ENCODE data around the gene C1QTNF12. TPM values are rescaled to one million over a fixed set of nuclear protein-coding genes. Genes with fewer than 3 reads are reported as not detected.

Gene C1QTNF12
- total and polyA plus RNA-seq, 7 donors = 0.13 to 1.4 (median 0.86) TPM

- DNase-seq (no peak), ATAC-seq (no peak)
- H3K4me1 ChIP-seq = peaks cover 24% of the 10 kb centered on the region
- peaks cover 7% of the 10 kb centered on the region for H3K9me3 ChIP-seq
- peaks cover 0 to 11% (median under 1%) of the 10 kb centered on the region in 3 donors for H3K27me3 ChIP-seq (ENCODE audit: insufficient read depth in 3 of 3, low read length in 2 of 3)
- WGBS, 3 donors = 94 to 95% (median 95%) methylated on average over 15 of the region's 15 CpGs
- peaks cover 1 to 6% of the 10 kb centered on the region in 2 donors for H3K36me3 ChIP-seq (ENCODE audit: insufficient read depth in 1 of 2, low read depth in 1 of 2)
- H3K4me3 ChIP-seq = peak overlapping the region; percentile 57
- intact Hi-C loops (cut with DNase I) = loop anchor here (5.0 kb wide), 1 partner anchor 39 kb away; the partner anchor contains the start of gene UBE2J2 (in 2 of the 2)
- no peak for TF ChIP-seq CTCF (IDR thresholded peaks at IDR 0.05)
- H3K27ac ChIP-seq = no peak overlapping the region
Measured at GRCh38 chr1:1233567-1233892, 13.0 kb downstream of the C1QTNF12 start.

- peaks cover 0 to 7% (median 0%) of the 10 kb centered on the region in 3 donors for H3K27me3 ChIP-seq (ENCODE audit: insufficient read depth in 3 of 3, low read length in 2 of 3)
- H3K4me1 ChIP-seq = peaks cover 24% of the 10 kb centered on the region
- intact Hi-C loops (cut with DNase I) = loop anchor here (5.0 kb wide), 1 partner anchor 39 kb away; the partner anchor contains the start of gene UBE2J2 (in 2 of the 2)
- peaks cover 7% of the 10 kb centered on the region for H3K9me3 ChIP-seq
- TF ChIP-seq CTCF (IDR thresholded peaks at IDR 0.05) = no peak
- ATAC-seq (no peak), DNase-seq (no peak)
- peak overlapping the region; percentile 57 for H3K4me3 ChIP-seq
- 79 to 84% (median 81%) methylated on average over 75 to 98 of the region's 98 CpGs for WGBS, 3 donors
- H3K36me3 ChIP-seq (ENCODE audit: insufficient read depth in 1 of 2, low read depth in 1 of 2) = peaks cover 7 to 11% of the 10 kb centered on the region in 2 donors
- H3K27ac ChIP-seq = no peak overlapping the region
Measured at GRCh38 chr1:1232796-1233566, 13.5 kb downstream of the C1QTNF12 start.

- TF ChIP-seq CTCF (IDR thresholded peaks at IDR 0.05) = no peak
- intact Hi-C loops (cut with DNase I) = loop anchor here (5.0 kb wide), 1 partner anchor 40 kb away; the partner anchor contains the start of gene UBE2J2 (in 2 of the 2)
- H3K4me1 ChIP-seq = peaks cover 24% of the 10 kb centered on the region
- H3K4me3 ChIP-seq = peak within 1 kb of the TSS; percentile 91
- 0 to 12% (median 7%) methylated on average over 39 to 100 of the region's 100 CpGs for WGBS, 3 donors
- H3K36me3 ChIP-seq (ENCODE audit: insufficient read depth in 1 of 2, low read depth in 1 of 2) = peaks cover 7 to 18% of the 10 kb centered on the region in 2 donors
- H3K9me3 ChIP-seq = peaks cover 7% of the 10 kb centered on the region
- peak within 1 kb of the TSS; percentile 96 for H3K27ac ChIP-seq
- H3K27me3 ChIP-seq (ENCODE audit: insufficient read depth in 3 of 3, low read length in 2 of 3) = peaks cover 0 to under 1% (median 0%) of the 10 kb centered on the region in 3 donors
- no peak for DNase-seq
- ATAC-seq = no peak
Measured at GRCh38 chr1:1232208-1232795, 14.2 kb downstream of the C1QTNF12 start, which contains the start of gene B3GALT6. B3GALT6 (plus strand) TSS chr1:1232237; CDS start chr1:1232279, 42 bp downstream.

GRCh38 chr1:1231400-1232207 lies 14.9 kb downstream of the C1QTNF12 start, which contains the start of gene SDF4:
SDF4 (minus strand) TSS chr1:1232001; CDS start chr1:1228772, 3,229 bp downstream.
- Histone ChIP-seq H3K4me3 (peak within 1 kb of the TSS; percentile 91), H3K9me3 (peaks cover 7% of the 10 kb centered on the region), H3K27ac (peak within 1 kb of the TSS; percentile 96), H3K36me3 (ENCODE audit: insufficient read depth in 1 of 2, low read depth in 1 of 2) (peaks cover 7 to 25% of the 10 kb centered on the region in 2 donors), H3K27me3 (ENCODE audit: insufficient read depth in 3 of 3, low read length in 2 of 3) (no peaks in the 10 kb centered on the region), H3K4me1 (peaks cover 24% of the 10 kb centered on the region)
- 0% methylated on average over 65 to 99 of the region's 99 CpGs for WGBS, 3 donors
- peak; percentile 95 to 97 (median 96) for ATAC-seq
- intact Hi-C loops (cut with DNase I) = loop anchor here (5.0 kb wide), 1 partner anchor 41 kb away; the partner anchor contains the start of gene UBE2J2 (in 2 of the 2)
- peak; percentile 97 to 98 for DNase-seq
- no peak for TF ChIP-seq CTCF (IDR thresholded peaks at IDR 0.05)
